MCF 10A (cell line): Measurements from ENCODE around the gene GORAB. TPM values are rescaled to one million over a fixed set of nuclear protein-coding genes. Genes with fewer than 3 reads are reported as not detected.

Experiments
- BruUV-seq: library from RNA; stranded (reverse); fragments of 400-500 nt; replicated peaks from 2 replicates; lab custom pipeline; 2021; lab: Mats Ljungman, UMichigan
- CTCF ChIA-PET: fragments of 300-600 bp; sonication (Branson Sonifier 250); formaldehyde crosslinking; extraction: SDS; loops from one replicate; lab custom pipeline; 2021; ENCODE audit warnings: antibody characterized with exemption, inconsistent platforms; lab: Yijun Ruan, JAX
- POLR2A ChIA-PET: fragments of 300-600, 350-650 bp; sonication (Branson Sonifier 250); formaldehyde crosslinking; extraction: SDS; loops from one replicate; lab custom pipeline; 2020; ENCODE audit warnings: antibody characterized with exemption, inconsistent platforms; lab: Yijun Ruan, JAX
- DNase-seq: peaks from one replicate; pipeline ENCODE4 v3.0.0-alpha.2; 2018; ENCODE audit not compliant: unreplicated experiment
- H3K27ac Mint-ChIP-seq: one replicate; pipeline ENCODE4 v1.8.0; 2022; ENCODE audit warnings: mild to moderate bottlenecking, low read depth, mixed read lengths; ENCODE audit not compliant: unreplicated experiment
- H3K27me3 Mint-ChIP-seq: one replicate; pipeline ENCODE4 v1.8.0; 2022; ENCODE audit warnings: mixed read lengths; ENCODE audit not compliant: insufficient read depth, unreplicated experiment
- H3K36me3 Mint-ChIP-seq: one replicate; pipeline ENCODE4 v1.8.0; 2022; ENCODE audit warnings: mild to moderate bottlenecking, moderate library complexity, mixed read lengths; ENCODE audit not compliant: insufficient read depth, unreplicated experiment
- H3K4me1 Mint-ChIP-seq: one replicate; pipeline ENCODE4 v1.8.0; 2022; ENCODE audit warnings: mixed read lengths; ENCODE audit not compliant: insufficient read depth, unreplicated experiment
- H3K4me3 Mint-ChIP-seq: one replicate; pipeline ENCODE4 v1.8.0; 2022; ENCODE audit warnings: mild to moderate bottlenecking, moderate library complexity, mixed read lengths; ENCODE audit not compliant: unreplicated experiment
- H3K9me3 Mint-ChIP-seq: one replicate; pipeline ENCODE4 v1.8.0; 2022; ENCODE audit warnings: mixed read lengths; ENCODE audit not compliant: unreplicated experiment
- CTCF ChIP-seq: fragments of 200-600 bp; IDR thresholded peaks from one replicate; pipeline ENCODE4 v1.8.0; 2022; ENCODE audit warnings: antibody characterized with exemption, mild to moderate bottlenecking; ENCODE audit not compliant: unreplicated experiment
- intact Hi-C: fragments of 100-400 bp; cut with micrococcal nuclease; formaldehyde crosslinking; loops from 2 replicates; pipeline ENCODE4 v1.14.1; 2022
- total RNA-seq: library from RNA; stranded (reverse); gene quantifications from 2 replicates; pipeline ENCODE4 v1.2.3, GENCODE V29; 2022

Gene GORAB
- total RNA-seq, 1 experiment from 2014 or later = 14.0 TPM

- TF ChIP-seq CTCF = no peak
- POLR2A ChIA-PET = interaction anchor here (0.7 kb wide), 1 partner anchor 552 kb away, joined by 4 read pairs; no protein-coding TSS in a partner anchor
- no peak overlapping the region for H3K27ac Mint-ChIP-seq
- CTCF ChIA-PET = no interaction called here
- intact Hi-C loops = loop anchor here (10.0 kb wide), 1 partner anchor 188 kb away; no protein-coding TSS in a partner anchor
- no peaks in the 10 kb centered on the region for H3K27me3 Mint-ChIP-seq
- H3K9me3 Mint-ChIP-seq = no peaks in the 10 kb centered on the region
- H3K4me1 Mint-ChIP-seq = no peaks in the 10 kb centered on the region
- H3K4me3 Mint-ChIP-seq = no peak overlapping the region
- no TSS peak for BruUV-seq
- DNase-seq = no peak
- no peaks in the 10 kb centered on the region for H3K36me3 Mint-ChIP-seq
These were observed 54.6 kb downstream of the GORAB start for GRCh38 chr1:170586321-170587252.

DNA sequence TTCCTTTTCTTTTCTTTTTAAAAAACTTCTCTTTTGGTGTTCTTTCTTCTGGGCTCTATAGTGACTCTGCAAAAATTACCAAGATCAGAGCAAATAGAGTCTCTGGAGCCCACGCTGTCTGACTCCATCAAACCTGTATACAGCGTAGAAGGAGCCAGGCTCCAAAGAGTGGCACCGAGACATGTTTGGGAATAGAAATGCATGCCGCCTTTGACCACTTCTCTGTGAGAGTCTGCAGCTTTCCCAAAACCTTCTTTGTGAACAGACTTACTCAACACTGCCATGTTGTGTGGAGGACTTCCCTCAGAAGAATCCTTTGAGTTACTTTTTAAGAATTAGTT lies 55.3 kb downstream of the GORAB start:
- H3K9me3 Mint-ChIP-seq = no peaks in the 10 kb centered on the region
- no peaks in the 10 kb centered on the region for H3K36me3 Mint-ChIP-seq
- BruUV-seq = no TSS peak
- H3K27ac Mint-ChIP-seq = no peak overlapping the region
- TF ChIP-seq CTCF = no peak
- no peak for DNase-seq
- intact Hi-C loops = loop anchor here (10.0 kb wide), 1 partner anchor 188 kb away; no protein-coding TSS in a partner anchor
- POLR2A ChIA-PET = interaction anchor here (0.7 kb wide), 1 partner anchor 551 kb away, joined by 4 read pairs; no protein-coding TSS in a partner anchor
- H3K4me3 Mint-ChIP-seq = no peak overlapping the region
- CTCF ChIA-PET = no interaction called here
- no peaks in the 10 kb centered on the region for H3K27me3 Mint-ChIP-seq
- H3K4me1 Mint-ChIP-seq = no peaks in the 10 kb centered on the region

GRCh38 chr1:170590921-170591705 lies 59.1 kb downstream of the GORAB start:
- TF ChIP-seq CTCF = no peak
- intact Hi-C loops = no loop called here
- CTCF ChIA-PET = interaction anchor here (0.7 to 1.5 kb wide), 2 partner anchors 87 to 99 kb away, joined by 3 to 4 read pairs; no protein-coding TSS in a partner anchor

More at GRCh38 chr1:170590921-170591705, 59.1 kb downstream of the GORAB start:
- H3K27ac Mint-ChIP-seq = no peak overlapping the region
- no TSS peak for BruUV-seq
- H3K36me3 Mint-ChIP-seq = no peaks in the 10 kb centered on the region
- DNase-seq = no peak
- H3K4me3 Mint-ChIP-seq = no peak overlapping the region
- H3K27me3 Mint-ChIP-seq = no peaks in the 10 kb centered on the region
- POLR2A ChIA-PET = interaction anchor here (0.6 kb wide), 1 partner anchor 100 kb away, joined by 3 read pairs; no protein-coding TSS in a partner anchor
- no peaks in the 10 kb centered on the region for H3K4me1 Mint-ChIP-seq
- H3K9me3 Mint-ChIP-seq = no peaks in the 10 kb centered on the region
